Measurements from ENCODE around the gene PRAMEF1. TPM values are rescaled to one million over a fixed set of nuclear protein-coding genes. Genes with fewer than 3 reads are reported as not detected.
"Not testable (repeated sequence)": the region's sequence is repeated elsewhere in the genome, so short reads cannot be mapped to it uniquely, and the experiment has no call there.

PRAMEF1 gene
- not detected for total RNA-seq
- long read RNA-seq, result 0 reads

GRCh38 chr1:12791097-12791496, at the start of gene PRAMEF1:
TSS of gene PRAMEF1 (plus strand) at chr1:12791397. CDS start at chr1:12793228, 1,831 bp downstream.
- intact Hi-C loops (cut with DNase I); DNase-seq; ATAC-seq: not testable (repeated sequence)

- ATAC-seq, result no peak
- DNase-seq, result no peak
Observed at GRCh38 chr1:12741946-12742345, 49.3 kb upstream of the PRAMEF1 start.

GRCh38 chr1:12745126-12745991, 45.8 kb upstream of the PRAMEF1 start:
- ATAC-seq (no peak), DNase-seq (no peak)
- intact Hi-C loops (cut with DNase I), result no loop called here

More at GRCh38 chr1:12741946-12742345, 49.3 kb upstream of the PRAMEF1 start:
- intact Hi-C loops (cut with DNase I), result no loop called here

- intact Hi-C loops (cut with DNase I), result no loop called here
- ATAC-seq, result no peak
- no peak for DNase-seq
Observed at GRCh38 chr1:12745992-12746323, 45.2 kb upstream of the PRAMEF1 start, which contains the start of gene CFAP107. TSS of gene CFAP107 (plus strand) at chr1:12746200. CDS start at chr1:12746431, 231 bp downstream.

- intact Hi-C loops (cut with DNase I), result no loop called here
- DNase-seq (no peak), ATAC-seq (no peak)
Observed at GRCh38 chr1:12748778-12749355, 42.3 kb upstream of the PRAMEF1 start.

- ATAC-seq (no peak), DNase-seq (no peak)
- intact Hi-C loops (cut with DNase I), result no loop called here
Observed at GRCh38 chr1:12754738-12755137, 36.5 kb upstream of the PRAMEF1 start.

GRCh38 chr1:12756273-12756672, 34.9 kb upstream of the PRAMEF1 start:
- no peak for DNase-seq
- intact Hi-C loops (cut with DNase I), result no loop called here
- no peak for ATAC-seq

- intact Hi-C loops (cut with DNase I), result no loop called here
- DNase-seq (no peak), ATAC-seq (no peak)
Observed at GRCh38 chr1:12756768-12757413, 34.3 kb upstream of the PRAMEF1 start.

GRCh38 chr1:12757836-12758235, 33.4 kb upstream of the PRAMEF1 start:
- DNase-seq, result no peak
- no peak for ATAC-seq
- intact Hi-C loops (cut with DNase I), result no loop called here

GRCh38 chr1:12760256-12760795, 30.9 kb upstream of the PRAMEF1 start:
- DNase-seq (no peak), ATAC-seq (no peak)
- intact Hi-C loops (cut with DNase I), result no loop called here

GRCh38 chr1:12761781-12762180, 29.4 kb upstream of the PRAMEF1 start:
- no peak for DNase-seq
- intact Hi-C loops (cut with DNase I), result no loop called here
- no peak for ATAC-seq

- DNase-seq (no peak), ATAC-seq (no peak)
- intact Hi-C loops (cut with DNase I), result no loop called here
Observed at GRCh38 chr1:12762766-12763165, 28.4 kb upstream of the PRAMEF1 start.

GRCh38 chr1:12763479-12763878, 27.7 kb upstream of the PRAMEF1 start:
- DNase-seq, result no peak
- intact Hi-C loops (cut with DNase I), result no loop called here
- no peak for ATAC-seq

GRCh38 chr1:12764016-12764415, 27.2 kb upstream of the PRAMEF1 start:
- intact Hi-C loops (cut with DNase I), result no loop called here
- ATAC-seq (no peak), DNase-seq (no peak)

- intact Hi-C loops (cut with DNase I), result no loop called here
- no peak for ATAC-seq
- DNase-seq, result no peak
Observed at GRCh38 chr1:12769031-12769430, 22.2 kb upstream of the PRAMEF1 start.

GRCh38 chr1:12769976-12770505, 21.2 kb upstream of the PRAMEF1 start:
- intact Hi-C loops (cut with DNase I), result no loop called here
- DNase-seq (no peak), ATAC-seq (no peak)

GRCh38 chr1:12770620-12771019, 20.6 kb upstream of the PRAMEF1 start:
- ATAC-seq (no peak), DNase-seq (no peak)
- intact Hi-C loops (cut with DNase I), result no loop called here

GRCh38 chr1:12771186-12771585, 20.0 kb upstream of the PRAMEF1 start:
- DNase-seq (no peak), ATAC-seq (no peak)

GRCh38 chr1:12772520-12772919, 18.7 kb upstream of the PRAMEF1 start:
- no peak for DNase-seq
- intact Hi-C loops (cut with DNase I), result no loop called here
- no peak for ATAC-seq

More at GRCh38 chr1:12771186-12771585, 20.0 kb upstream of the PRAMEF1 start:
- intact Hi-C loops (cut with DNase I), result no loop called here

GRCh38 chr1:12773438-12773837, 17.8 kb upstream of the PRAMEF1 start, which contains the start of gene PRAMEF12:
TSS of gene PRAMEF12 (plus strand) at chr1:12773738. CDS start at chr1:12774868, 1,130 bp downstream.
- ATAC-seq, result no peak
- intact Hi-C loops (cut with DNase I), result no loop called here
- DNase-seq, result no peak

Measured in left cardiac atrium (tissue), 4 donors.